ENCODE measurements around the gene NANOS3. TPM values are rescaled to one million over a fixed set of nuclear protein-coding genes. Genes with fewer than 3 reads are reported as not detected.

Gene NANOS3
- total RNA-seq, 1 donor from 2014 or later = 6.7 TPM

DNA sequence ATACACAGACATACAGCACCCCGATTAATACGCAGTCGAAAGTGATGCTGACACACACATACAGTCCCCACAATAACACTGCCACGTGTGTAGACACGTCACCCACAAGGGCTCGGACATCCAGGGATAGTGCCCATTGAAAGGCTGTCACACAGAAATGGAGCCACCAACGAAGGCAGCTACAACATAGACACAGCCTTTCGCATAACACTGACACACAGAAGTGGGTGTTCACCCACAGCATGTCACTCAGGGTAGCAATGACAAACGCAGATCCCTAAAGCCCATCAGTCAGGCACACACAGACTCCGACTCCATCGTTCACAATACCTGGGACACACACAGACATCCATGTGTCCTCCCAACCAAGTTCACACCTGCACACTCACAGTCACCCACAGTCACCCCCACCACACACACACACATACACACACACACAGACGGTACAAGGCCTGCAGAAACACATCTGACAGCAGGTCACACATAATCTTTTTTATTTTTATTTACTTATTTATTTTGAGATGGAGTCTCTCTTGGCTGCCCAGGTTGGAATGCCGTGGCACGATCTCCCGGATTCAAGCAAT, 10.4 kb upstream of the NANOS3 start:
- no peaks in the 10 kb centered on the region for H3K36me3 Mint-ChIP-seq (ENCODE audit: low read depth)
- H3K9me3 Mint-ChIP-seq (ENCODE audit: low read depth) = no peaks in the 10 kb centered on the region
- H3K4me3 Mint-ChIP-seq (ENCODE audit: unreplicated experiment) = peak overlapping the region; percentile 73
- no peak for TF ChIP-seq CTCF (IDR thresholded peaks at IDR 0.05)
- peak overlapping the region; percentile 80 for H3K27ac Mint-ChIP-seq (ENCODE audit: unreplicated experiment)
- H3K27me3 Mint-ChIP-seq (ENCODE audit: low read depth) = no peaks in the 10 kb centered on the region
- DNase-seq (ENCODE audit: low spot score) = no peak
- peaks cover 37% of the 10 kb centered on the region for H3K4me1 Mint-ChIP-seq (ENCODE audit: low read depth)

GRCh38 chr19:13868663-13869062, 8.3 kb upstream of the NANOS3 start:
- Mint-ChIP-seq H3K27me3 (ENCODE audit: low read depth) (no peaks in the 10 kb centered on the region), H3K4me3 (ENCODE audit: unreplicated experiment) (no peak overlapping the region), H3K4me1 (ENCODE audit: low read depth) (peaks cover 21% of the 10 kb centered on the region), H3K9me3 (ENCODE audit: low read depth) (no peaks in the 10 kb centered on the region), H3K36me3 (ENCODE audit: low read depth) (no peaks in the 10 kb centered on the region), H3K27ac (ENCODE audit: unreplicated experiment) (no peak overlapping the region)
- DNase-seq (ENCODE audit: low spot score) = no peak
- TF ChIP-seq CTCF (IDR thresholded peaks at IDR 0.05) = no peak

GRCh38 chr19:13869281-13869680, 7.7 kb upstream of the NANOS3 start:
- Mint-ChIP-seq H3K27ac (ENCODE audit: unreplicated experiment) (no peak overlapping the region), H3K27me3 (ENCODE audit: low read depth) (no peaks in the 10 kb centered on the region), H3K4me3 (ENCODE audit: unreplicated experiment) (no peak overlapping the region), H3K4me1 (ENCODE audit: low read depth) (peaks cover 15% of the 10 kb centered on the region), H3K36me3 (ENCODE audit: low read depth) (no peaks in the 10 kb centered on the region), H3K9me3 (ENCODE audit: low read depth) (no peaks in the 10 kb centered on the region)
- TF ChIP-seq CTCF (IDR thresholded peaks at IDR 0.05) = no peak
- no peak for DNase-seq (ENCODE audit: low spot score)

DNA sequence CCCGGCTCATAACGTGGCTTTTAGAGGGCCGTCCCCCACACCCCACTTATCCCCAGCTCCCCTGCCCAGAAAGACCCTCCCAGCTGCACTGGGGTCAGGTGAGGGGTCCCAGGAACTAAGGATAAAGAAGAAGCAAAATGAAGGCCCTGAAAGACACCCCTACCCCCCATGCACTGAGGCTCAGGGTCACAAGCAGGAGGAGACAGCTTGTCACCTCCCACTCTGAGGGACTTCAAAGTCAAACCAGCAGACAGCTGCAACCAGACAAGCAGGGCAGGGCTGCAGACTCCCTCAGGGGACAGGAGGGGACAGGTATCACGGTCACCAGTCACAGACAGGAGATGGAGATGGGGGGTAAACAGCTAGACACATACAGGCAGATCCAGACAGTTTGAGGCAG, 6.1 kb upstream of the NANOS3 start:
- no peaks in the 10 kb centered on the region for H3K9me3 Mint-ChIP-seq (ENCODE audit: low read depth)
- no peaks in the 10 kb centered on the region for H3K36me3 Mint-ChIP-seq (ENCODE audit: low read depth)
- H3K4me3 Mint-ChIP-seq (ENCODE audit: unreplicated experiment) = no peak overlapping the region
- H3K27me3 Mint-ChIP-seq (ENCODE audit: low read depth) = no peaks in the 10 kb centered on the region
- no peak overlapping the region for H3K27ac Mint-ChIP-seq (ENCODE audit: unreplicated experiment)
- DNase-seq (ENCODE audit: low spot score) = no peak
- H3K4me1 Mint-ChIP-seq (ENCODE audit: low read depth) = peaks cover 10% of the 10 kb centered on the region
- TF ChIP-seq CTCF (IDR thresholded peaks at IDR 0.05) = no peak

DNA sequence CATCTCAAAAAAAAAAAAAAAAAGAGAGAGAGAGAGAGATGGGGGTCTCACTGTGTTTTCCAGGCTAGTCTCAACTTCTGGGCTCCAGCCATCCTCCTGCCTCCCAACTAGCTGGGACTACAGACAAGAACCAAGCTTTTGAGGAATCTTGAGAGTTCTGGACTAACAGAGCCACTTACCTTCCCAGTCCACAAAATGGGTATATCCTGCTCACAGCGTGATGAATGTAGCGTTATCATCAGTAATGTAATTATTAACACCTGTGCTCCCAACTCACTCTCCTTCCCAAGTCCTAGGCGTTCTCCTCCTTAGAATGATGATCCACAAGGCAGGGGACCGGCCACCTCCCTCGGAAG, 4.6 kb upstream of the NANOS3 start:
- Mint-ChIP-seq H3K27ac (ENCODE audit: unreplicated experiment) (peak overlapping the region; percentile 54), H3K4me1 (ENCODE audit: low read depth) (peaks cover 3% of the 10 kb centered on the region), H3K9me3 (ENCODE audit: low read depth) (no peaks in the 10 kb centered on the region), H3K36me3 (ENCODE audit: low read depth) (no peaks in the 10 kb centered on the region), H3K27me3 (ENCODE audit: low read depth) (no peaks in the 10 kb centered on the region), H3K4me3 (ENCODE audit: unreplicated experiment) (no peak overlapping the region)
- DNase-seq (ENCODE audit: low spot score) = no peak
- no peak for TF ChIP-seq CTCF (IDR thresholded peaks at IDR 0.05)
